Neural crest cell (in vitro differentiated cells): ENCODE results near the gene GALNT18. TPM values are rescaled to one million over a fixed set of nuclear protein-coding genes. Genes with fewer than 3 reads are reported as not detected.

Experiments
- DNase-seq: peaks from one replicate; pipeline ENCODE4 v3.0.0; 2021; ENCODE audit warnings: low read depth, mixed read lengths, low spot score
- H3K27ac Mint-ChIP-seq: one replicate; pipeline ENCODE4 v1.8.0; 2021; ENCODE audit warnings: mild to moderate bottlenecking, mixed read lengths; ENCODE audit not compliant: unreplicated experiment
- H3K27me3 Mint-ChIP-seq: 2 replicates; pipeline ENCODE4 v1.8.0; 2021; ENCODE audit warnings: low read depth, mild to moderate bottlenecking, mixed read lengths
- H3K36me3 Mint-ChIP-seq: 2 replicates; pipeline ENCODE4 v1.8.0; 2021; ENCODE audit warnings: low read depth, mild to moderate bottlenecking, mixed read lengths
- H3K4me1 Mint-ChIP-seq: 2 replicates; pipeline ENCODE4 v1.8.0; 2021; ENCODE audit warnings: mixed read lengths
- H3K4me3 Mint-ChIP-seq: one replicate; pipeline ENCODE4 v1.8.0; 2021; ENCODE audit warnings: mild to moderate bottlenecking, mixed read lengths
- H3K9me3 Mint-ChIP-seq: 2 replicates; pipeline ENCODE4 v1.8.0; 2021; ENCODE audit warnings: mixed read lengths
- CTCF ChIP-seq: fragments of 200-600 bp; sonication (generic); conservative IDR thresholded peaks from 2 replicates; pipeline ENCODE4 v1.5.0; 2021; ENCODE audit warnings: antibody characterized with exemption, mild to moderate bottlenecking
- total RNA-seq: library from RNA; stranded (reverse); gene quantifications from 2 replicates; pipeline ENCODE4 v1.2.1, GENCODE V29; 2021

Gene GALNT18
- total RNA-seq, 1 donor from 2014 or later = 2.8 TPM

DNA sequence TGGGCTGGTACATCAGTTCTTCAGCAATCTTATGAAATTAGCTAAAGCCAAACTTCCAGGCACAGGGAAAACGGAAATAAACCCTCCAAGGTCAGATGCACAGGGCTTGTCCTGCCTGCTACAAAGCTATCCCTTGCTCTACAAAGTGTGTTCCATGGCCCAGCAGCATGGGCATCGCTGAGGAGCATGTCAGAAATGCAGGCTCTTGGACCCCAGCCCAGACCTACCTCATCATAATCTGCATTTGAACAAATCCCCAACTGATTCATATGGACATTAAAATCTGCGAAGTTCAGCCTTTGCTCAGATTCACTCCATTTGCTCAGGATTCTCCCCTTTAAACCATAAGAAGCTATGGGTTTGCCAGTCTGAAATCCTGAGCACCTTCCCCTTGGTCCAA lies 139.1 kb downstream of the GALNT18 start:
- H3K4me3 Mint-ChIP-seq = no peak overlapping the region
- H3K27me3 Mint-ChIP-seq = no peaks in the 10 kb centered on the region
- no peak for TF ChIP-seq CTCF
- no peaks in the 10 kb centered on the region for H3K36me3 Mint-ChIP-seq
- H3K27ac Mint-ChIP-seq = no peak overlapping the region
- no peaks in the 10 kb centered on the region for H3K9me3 Mint-ChIP-seq
- no peak for DNase-seq
- peaks cover 9% of the 10 kb centered on the region for H3K4me1 Mint-ChIP-seq

DNA sequence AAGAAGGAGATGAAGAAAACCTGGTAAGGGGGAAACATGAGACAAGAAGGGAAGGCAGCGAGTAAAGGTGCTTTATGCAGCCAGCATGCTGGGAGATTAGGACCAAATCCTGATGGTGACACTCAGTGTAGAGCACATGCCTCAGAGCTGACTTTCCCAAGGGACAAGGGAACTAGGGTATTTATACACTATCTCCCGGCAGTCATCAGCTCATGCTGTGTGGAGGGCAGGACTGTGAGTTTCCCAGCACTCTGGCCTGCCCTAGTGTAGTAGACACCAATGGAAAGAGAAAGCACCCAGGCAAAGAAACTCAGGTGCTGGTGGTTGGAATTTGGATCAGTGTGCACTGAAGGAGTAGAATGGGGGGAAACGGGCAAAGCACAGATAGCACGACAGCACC lies 140.4 kb downstream of the GALNT18 start:
- Mint-ChIP-seq H3K36me3 (no peaks in the 10 kb centered on the region), H3K27me3 (no peaks in the 10 kb centered on the region), H3K4me1 (peaks cover 9% of the 10 kb centered on the region), H3K27ac (no peak overlapping the region), H3K9me3 (no peaks in the 10 kb centered on the region), H3K4me3 (no peak overlapping the region)
- no peak for DNase-seq
- TF ChIP-seq CTCF = no peak

DNA sequence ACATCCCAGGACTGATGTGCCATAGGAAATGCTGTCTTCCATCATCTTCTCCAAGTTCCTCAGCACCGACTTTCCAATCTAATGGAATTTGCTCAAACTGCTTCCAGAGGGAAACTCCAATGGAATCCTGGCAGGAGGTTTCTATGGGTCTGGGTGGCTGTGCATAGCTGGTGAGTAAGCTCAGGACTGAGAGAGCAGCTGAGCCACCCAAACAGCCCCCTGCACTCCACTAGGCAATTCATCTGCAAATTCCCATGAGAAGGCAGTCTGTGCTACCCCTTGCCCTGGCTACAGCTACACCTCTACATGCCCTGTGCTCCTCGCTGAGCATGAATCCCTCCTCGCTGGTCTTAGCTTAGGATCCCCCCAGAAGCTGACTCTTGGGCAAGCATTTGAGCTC lies 140.8 kb downstream of the GALNT18 start:
- H3K27me3 Mint-ChIP-seq = no peaks in the 10 kb centered on the region
- DNase-seq = no peak
- H3K27ac Mint-ChIP-seq = no peak overlapping the region
- no peaks in the 10 kb centered on the region for H3K9me3 Mint-ChIP-seq
- H3K4me1 Mint-ChIP-seq = peaks cover 9% of the 10 kb centered on the region
- H3K4me3 Mint-ChIP-seq = no peak overlapping the region
- H3K36me3 Mint-ChIP-seq = no peaks in the 10 kb centered on the region
- TF ChIP-seq CTCF = no peak

- Mint-ChIP-seq H3K9me3 (no peaks in the 10 kb centered on the region), H3K36me3 (no peaks in the 10 kb centered on the region), H3K27me3 (no peaks in the 10 kb centered on the region), H3K27ac (no peak overlapping the region), H3K4me1 (peaks cover 7% of the 10 kb centered on the region), H3K4me3 (no peak overlapping the region)
- no peak for DNase-seq
- TF ChIP-seq CTCF = no peak
Observed at GRCh38 chr11:11478687-11479086, 143.1 kb downstream of the GALNT18 start.

GRCh38 chr11:11477695-11478420 lies 143.9 kb downstream of the GALNT18 start:
- no peak overlapping the region for H3K27ac Mint-ChIP-seq
- no peak overlapping the region for H3K4me3 Mint-ChIP-seq
- DNase-seq = no peak
- no peaks in the 10 kb centered on the region for H3K36me3 Mint-ChIP-seq
- no peak for TF ChIP-seq CTCF
- H3K4me1 Mint-ChIP-seq = no peaks in the 10 kb centered on the region
- H3K27me3 Mint-ChIP-seq = no peaks in the 10 kb centered on the region
- no peaks in the 10 kb centered on the region for H3K9me3 Mint-ChIP-seq
